CD4-positive, alpha-beta T cell (primary cell): ENCODE results near the gene TRAF5. TPM values are rescaled to one million over a fixed set of nuclear protein-coding genes. Genes with fewer than 3 reads are reported as not detected.

ENCODE experiments used
- ATAC-seq: fragments of 200-7000 bp; cut with Tn5 transposase; one replicate; pipeline ENCODE4 v1.10.0; 2022; ENCODE audit warnings: mild to moderate bottlenecking; ENCODE audit not compliant: poor library complexity
- CTCF ChIA-PET: fragments of 350-600 bp; sonication (Branson Sonifier 250); formaldehyde crosslinking; loops from one replicate; lab custom pipeline; 2021; ENCODE audit warnings: antibody characterized with exemption, inconsistent platforms; lab: Charles Lee
- POLR2A ChIA-PET: fragments of 350-600 bp; sonication (Branson Sonifier 250); formaldehyde crosslinking; loops from one replicate; lab custom pipeline; 2021; ENCODE audit warnings: antibody characterized with exemption, inconsistent platforms; lab: Charles Lee
- DNase-seq, 14 experiments: peaks; one replicate each; pipeline ENCODE4 v3.0.0-alpha.2; 2013 to 2020; ENCODE audit warnings: mixed read lengths in 2 of 14
- H3K27ac ChIP-seq, 2 donors: one replicate each; pipeline versions ENCODE4 v1.5.1 to v1.7.0; 2013; ENCODE audit warnings: low read length in 2 of 2, low read depth in 1 of 2, mild to moderate bottlenecking in 1 of 2
- H3K27me3 ChIP-seq, 2 experiments: 1 replicate in 1 of 2; 2 replicates in 1 of 2; pipeline versions ENCODE4 v1.6.1 to v1.7.0; 2013; ENCODE audit warnings: low read length in 2 of 2, control low read depth in 1 of 2, mild to moderate bottlenecking in 1 of 2, moderate library complexity in 1 of 2; ENCODE audit not compliant: insufficient read depth in 2 of 2, control insufficient read depth in 1 of 2
- H3K36me3 ChIP-seq: one replicate; pipeline ENCODE4 v1.6.1; 2013; ENCODE audit warnings: low read length, control low read depth; ENCODE audit not compliant: insufficient read depth
- H3K4me1 ChIP-seq: one replicate; pipeline ENCODE4 v1.6.1; 2013; ENCODE audit warnings: low read length, control low read depth; ENCODE audit not compliant: insufficient read depth
- H3K4me3 ChIP-seq: one replicate; pipeline ENCODE4 v1.5.1; 2013; ENCODE audit warnings: mild to moderate bottlenecking, low read length, moderate library complexity
- H3K9me3 ChIP-seq, 2 experiments: 1 replicate in 1 of 2; 2 replicates in 1 of 2; pipeline versions ENCODE4 v1.6.1 to v1.7.0; 2013; ENCODE audit warnings: low read length in 2 of 2, mild to moderate bottlenecking in 2 of 2, control low read depth in 1 of 2, moderate library complexity in 1 of 2; ENCODE audit not compliant: control insufficient read depth in 1 of 2, insufficient read depth in 1 of 2
- H3K27ac Mint-ChIP-seq: one replicate; pipeline ENCODE4 v1.8.0; 2020; ENCODE audit warnings: mixed read lengths
- H3K27me3 Mint-ChIP-seq: one replicate; pipeline ENCODE4 v1.8.0; 2021; ENCODE audit warnings: mixed read lengths
- H3K36me3 Mint-ChIP-seq: one replicate; pipeline ENCODE4 v1.8.0; 2021; ENCODE audit warnings: low read depth, mixed read lengths
- H3K4me1 Mint-ChIP-seq: one replicate; pipeline ENCODE4 v1.8.0; 2021; ENCODE audit warnings: low read depth, mixed read lengths
- H3K4me3 Mint-ChIP-seq: one replicate; pipeline ENCODE4 v1.8.0; 2020; ENCODE audit warnings: mild to moderate bottlenecking, mixed read lengths
- H3K9me3 Mint-ChIP-seq: one replicate; pipeline ENCODE4 v1.8.0; 2020; ENCODE audit warnings: mixed read lengths
- intact Hi-C, 2 experiments: fragments of 100-400 bp; cut with DNase I in 1 of 2; cut with micrococcal nuclease in 1 of 2; formaldehyde crosslinking; loops; one replicate each; pipeline versions ENCODE4 v1.15.1 to v1.9.0; 2023 to 2025; cut with DNase I, micrococcal nuclease
- total RNA-seq, 174 experiments: library from RNA in 2 of 174; stranded (reverse) in 2 of 174; gene quantifications; one replicate each; pipeline ENCODE4 v1.2.3 and lab custom pipeline; 2021 to 2026
- TF ChIP-seq, protein P1 (sequence below): fragments of 200-600 bp; IDR thresholded peaks from one replicate; pipeline ENCODE4 v1.8.0; 2022; ENCODE audit warnings: antibody characterized with exemption, mild to moderate bottlenecking

The TRAF5 gene
- total RNA-seq, 2 experiments from 2014 or later: 21.9 to 23.2 TPM

- Histone ChIP-seq H3K27me3 (no peaks in the 10 kb centered on the region), H3K9me3 (no peaks in the 10 kb centered on the region), H3K4me3 (peak overlapping the region; percentile 86), H3K27ac (peak overlapping the region; percentile 68 to 72), H3K4me1 (peaks cover 86% of the 10 kb centered on the region), H3K36me3 (peaks cover 3% of the 10 kb centered on the region)
- TF ChIP-seq, protein P1, sequence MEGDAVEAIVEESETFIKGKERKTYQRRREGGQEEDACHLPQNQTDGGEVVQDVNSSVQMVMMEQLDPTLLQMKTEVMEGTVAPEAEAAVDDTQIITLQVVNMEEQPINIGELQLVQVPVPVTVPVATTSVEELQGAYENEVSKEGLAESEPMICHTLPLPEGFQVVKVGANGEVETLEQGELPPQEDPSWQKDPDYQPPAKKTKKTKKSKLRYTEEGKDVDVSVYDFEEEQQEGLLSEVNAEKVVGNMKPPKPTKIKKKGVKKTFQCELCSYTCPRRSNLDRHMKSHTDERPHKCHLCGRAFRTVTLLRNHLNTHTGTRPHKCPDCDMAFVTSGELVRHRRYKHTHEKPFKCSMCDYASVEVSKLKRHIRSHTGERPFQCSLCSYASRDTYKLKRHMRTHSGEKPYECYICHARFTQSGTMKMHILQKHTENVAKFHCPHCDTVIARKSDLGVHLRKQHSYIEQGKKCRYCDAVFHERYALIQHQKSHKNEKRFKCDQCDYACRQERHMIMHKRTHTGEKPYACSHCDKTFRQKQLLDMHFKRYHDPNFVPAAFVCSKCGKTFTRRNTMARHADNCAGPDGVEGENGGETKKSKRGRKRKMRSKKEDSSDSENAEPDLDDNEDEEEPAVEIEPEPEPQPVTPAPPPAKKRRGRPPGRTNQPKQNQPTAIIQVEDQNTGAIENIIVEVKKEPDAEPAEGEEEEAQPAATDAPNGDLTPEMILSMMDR: no peak
- Mint-ChIP-seq H3K4me3 (peak overlapping the region; percentile 95), H3K36me3 (peaks cover 18% of the 10 kb centered on the region), H3K27ac (peak overlapping the region; percentile 83), H3K9me3 (no peaks in the 10 kb centered on the region), H3K4me1 (peaks cover 88% of the 10 kb centered on the region), H3K27me3 (no peaks in the 10 kb centered on the region)
- ChIA-PET POLR2A (interaction anchor here (1.9 to 4.9 kb wide), 3 partner anchors 8 to 53 kb away, joined by 15 to 44 read pairs (median 26); no protein-coding TSS in a partner anchor), CTCF (interaction anchor here (1.4 kb wide), 1 partner anchor 147 kb away, joined by 4 read pairs; no protein-coding TSS in a partner anchor)
- ATAC-seq (peak; percentile 37), DNase-seq (peak in 3 of 14 experiments; percentile 37 to 40 (median 37))
- intact Hi-C loops: loop anchor here (5.0 to 10.0 kb wide), 4 partner anchors 45 to 253 kb away; partner anchors contain the start of gene SLC30A1 (in 1 of the 2)
Observed at GRCh38 chr1:211329764-211330201, 3.1 kb downstream of the TRAF5 start.

DNA sequence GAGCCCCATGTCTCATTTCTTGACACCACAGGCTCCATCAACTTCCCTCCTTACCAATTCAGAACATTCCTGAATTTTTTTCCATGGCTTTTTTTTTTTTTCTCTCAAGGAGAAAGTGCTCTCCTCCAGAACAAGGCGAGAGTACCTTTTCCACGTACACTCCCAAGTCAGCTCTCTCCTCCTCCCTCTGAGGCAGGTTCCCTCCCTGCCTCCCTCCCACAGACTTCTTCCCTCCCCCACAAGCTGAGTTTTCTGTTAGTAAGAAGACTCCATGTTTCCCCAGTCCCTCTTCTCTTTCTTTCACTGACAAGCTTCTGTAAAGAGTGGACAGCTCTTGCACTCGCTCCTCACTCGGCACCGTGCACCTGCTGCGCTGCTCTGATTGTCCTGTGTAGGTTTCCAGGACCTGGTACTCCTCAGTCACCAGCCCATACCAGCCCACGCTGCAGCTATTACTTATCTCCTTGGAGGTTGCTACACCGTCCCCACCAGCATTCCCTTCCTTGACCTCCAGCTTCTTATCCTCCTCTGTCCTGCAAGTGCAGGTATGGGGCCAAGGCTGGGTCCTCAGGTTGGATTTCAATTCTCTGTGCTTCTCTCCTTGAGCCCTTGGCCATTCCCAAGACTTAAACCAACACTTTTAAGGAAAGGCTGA, 3.8 kb downstream of the TRAF5 start:
- Histone ChIP-seq H3K9me3 (no peaks in the 10 kb centered on the region), H3K27ac (peak overlapping the region in 1 of 2 donors; percentile 72), H3K27me3 (no peaks in the 10 kb centered on the region), H3K36me3 (peaks cover 3% of the 10 kb centered on the region), H3K4me1 (peaks cover 88% of the 10 kb centered on the region), H3K4me3 (peak overlapping the region; percentile 86)
- TF ChIP-seq, protein P1: no peak
- H3K36me3 Mint-ChIP-seq: peaks cover 18% of the 10 kb centered on the region
- ATAC-seq (no peak), DNase-seq (no peak)
- CTCF ChIA-PET: interaction anchor here (1.4 kb wide), 1 partner anchor 146 kb away, joined by 4 read pairs; no protein-coding TSS in a partner anchor
- POLR2A ChIA-PET: interaction anchor here (4.9 kb wide), 1 partner anchor 7 kb away, joined by 44 read pairs; no protein-coding TSS in a partner anchor
- no peaks in the 10 kb centered on the region for H3K27me3 Mint-ChIP-seq
- H3K4me3 Mint-ChIP-seq: peak overlapping the region; percentile 95
- H3K27ac Mint-ChIP-seq: peak overlapping the region; percentile 83
- intact Hi-C loops: no loop called here
- no peaks in the 10 kb centered on the region for H3K9me3 Mint-ChIP-seq
- peaks cover 88% of the 10 kb centered on the region for H3K4me1 Mint-ChIP-seq

DNA sequence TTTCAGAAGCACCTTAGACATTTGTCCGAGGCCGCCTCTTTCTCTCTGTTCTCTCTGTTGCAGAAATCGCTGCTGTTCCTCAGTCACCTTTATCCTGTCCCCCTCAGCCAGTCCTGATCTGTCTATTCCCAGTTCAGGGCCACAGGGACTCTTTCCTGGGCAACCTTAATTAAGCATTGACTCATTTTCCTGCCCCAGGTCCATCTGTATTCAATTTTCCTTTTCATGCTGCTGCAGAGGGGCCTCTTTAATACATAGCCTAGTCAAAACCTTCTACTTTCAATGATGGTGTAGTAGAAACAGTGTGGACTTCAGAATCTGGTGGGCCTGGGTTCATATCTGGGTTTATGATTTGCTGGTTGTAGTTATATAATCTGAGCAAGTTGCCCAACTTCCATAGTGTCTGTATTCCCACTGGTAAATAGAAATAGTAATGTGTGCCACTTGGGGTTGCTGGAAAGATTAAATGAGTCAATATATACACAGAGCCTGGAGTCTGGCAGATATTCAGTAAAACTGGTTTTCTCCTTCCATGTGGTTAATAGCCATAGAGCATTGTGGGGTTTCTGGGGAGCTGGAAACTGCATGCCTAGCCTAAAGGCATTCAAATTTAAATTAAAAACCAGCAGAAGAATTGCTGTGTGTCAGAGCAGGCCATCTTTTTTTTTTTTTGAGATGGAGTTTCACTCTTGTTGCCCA, 4.5 kb downstream of the TRAF5 start:
- peak overlapping the region in 1 of 2 donors; percentile 14 for H3K27ac ChIP-seq

More for the DNA sequence above, 4.5 kb downstream of the TRAF5 start:
- Histone ChIP-seq H3K36me3 (peaks cover 3% of the 10 kb centered on the region), H3K4me3 (no peak overlapping the region), H3K4me1 (peaks cover 88% of the 10 kb centered on the region), H3K9me3 (no peaks in the 10 kb centered on the region), H3K27me3 (no peaks in the 10 kb centered on the region)
- peaks cover 16% of the 10 kb centered on the region for H3K36me3 Mint-ChIP-seq
- POLR2A ChIA-PET: interaction anchor here (0.6 kb wide), 1 partner anchor 9 kb away, joined by 5 read pairs; no protein-coding TSS in a partner anchor
- peak overlapping the region; percentile 83 for H3K27ac Mint-ChIP-seq
- intact Hi-C loops: no loop called here
- peak overlapping the region; percentile 95 for H3K4me3 Mint-ChIP-seq
- CTCF ChIA-PET: interaction anchor here (0.7 kb wide), 1 partner anchor 1370 kb away, joined by 3 read pairs; no protein-coding TSS in a partner anchor
- H3K9me3 Mint-ChIP-seq: no peaks in the 10 kb centered on the region
- ATAC-seq (no peak), DNase-seq (no peak)
- no peaks in the 10 kb centered on the region for H3K27me3 Mint-ChIP-seq
- peaks cover 88% of the 10 kb centered on the region for H3K4me1 Mint-ChIP-seq
- TF ChIP-seq, protein P1: no peak
